ENCODE results near the gene GTF3C1. TPM values are rescaled to one million over a fixed set of nuclear protein-coding genes. Genes with fewer than 3 reads are reported as not detected.

Gene GTF3C1
- total and polyA plus RNA-seq, 2 of the 13 experiments (the other 11 are each of a cell fraction or from before 2014, with no cell fraction given): 29.2 to 72.7 TPM

- H3K9ac ChIP-seq (ENCODE audit: insufficient read depth, low read depth, low read length): no peak overlapping the region
- 96% methylated on average over 19 of the region's 19 CpGs for WGBS (ENCODE audit: low lambda C conversion rate)
- DNase-seq (ENCODE audit: low spot score) (no peak), FAIRE-seq (no peak), ATAC-seq (no peak)
- no peaks in the 10 kb centered on the region for H3K9me3 ChIP-seq (ENCODE audit: low read length)
- BruUV-seq (replicated peaks): no TSS peak
- in situ Hi-C loops (cut with HindIII; ENCODE audit: extremely low pct_ligation_motif_present, low pct_unique_long_range_greater_than_20kb): no loop called here
- intact Hi-C loops (cut with micrococcal nuclease; ENCODE audit: unreplicated experiment): no loop called here
- no peaks in the 10 kb centered on the region for H3K4me1 ChIP-seq (ENCODE audit: insufficient read depth, low read length)
- no peak overlapping the region for H3K4me3 ChIP-seq (replicated peaks in 1 of 3; ENCODE audit: insufficient read depth in 1 of 3, low read depth in 2 of 3, low read length in 3 of 3)
- H3K36me3 ChIP-seq (replicated peaks in 1 of 2; ENCODE audit: control insufficient read depth in 1 of 2, insufficient read depth in 2 of 2, low read length in 2 of 2): peaks cover 36 to 89% of the 10 kb centered on the region in 2 experiments
- no peaks in the 10 kb centered on the region for H3K27me3 ChIP-seq (ENCODE audit: control insufficient read depth in 1 of 2, insufficient read depth in 2 of 2, low read length in 2 of 2)
- no peak overlapping the region for H3K27ac ChIP-seq (ENCODE audit: extremely low read length, insufficient read depth, low read length)
- no peaks in the 10 kb centered on the region for H4K20me1 ChIP-seq (ENCODE audit: insufficient read depth, low read length)
- CTCF ChIA-PET (ENCODE audit: low intra/inter-chr PET ratio, low total read pairs): no interaction called here
- TF ChIP-seq TFDP1 (CRISPR knock-in tag; IDR thresholded peaks at IDR 0.05; ENCODE audit: borderline replicate concordance) (no peak), TFDP2 (CRISPR knock-in tag; IDR thresholded peaks at IDR 0.05) (no peak), RBAK (CRISPR knock-in tag; IDR thresholded peaks at IDR 0.05) (no peak), HIVEP1 (CRISPR knock-in tag; IDR thresholded peaks at IDR 0.05) (no peak), HDAC1 (CRISPR knock-in tag; IDR thresholded peaks at IDR 0.05) (no peak), ZC3H4 (CRISPR knock-in tag; IDR thresholded peaks at IDR 0.05; ENCODE audit: borderline replicate concordance) (no peak), POLR2AphosphoS2 (IDR thresholded peaks at IDR 0.05; ENCODE audit: low read depth, low read length) (no peak), ZNF121 (CRISPR knock-in tag; IDR thresholded peaks at IDR 0.05) (no peak), XBP1 (CRISPR knock-in tag; IDR thresholded peaks at IDR 0.05) (no peak), NFKBIZ (CRISPR knock-in tag; IDR thresholded peaks at IDR 0.05) (no peak), PHF21A (CRISPR knock-in tag; IDR thresholded peaks at IDR 0.05) (no peak), FOXK2 (IDR thresholded peaks at IDR 0.05) (no peak), FOXO4 (CRISPR knock-in tag; conservative IDR thresholded peaks at IDR 0.05) (no peak), THRA (CRISPR knock-in tag; IDR thresholded peaks at IDR 0.05; ENCODE audit: borderline replicate concordance) (no peak), ZNF10 (CRISPR knock-in tag; IDR thresholded peaks at IDR 0.05; ENCODE audit: borderline replicate concordance, low read depth) (no peak), NCOR1 (IDR thresholded peaks at IDR 0.05; ENCODE audit: borderline replicate concordance, low read length) (no peak), ZNF547 (CRISPR knock-in tag; IDR thresholded peaks at IDR 0.05) (no peak), ZNF251 (CRISPR knock-in tag; IDR thresholded peaks at IDR 0.05) (no peak), ATF3 (CRISPR knock-in tag; IDR thresholded peaks at IDR 0.05) (no peak), GZF1 (CRISPR knock-in tag; IDR thresholded peaks at IDR 0.05) (no peak)
- no peak overlapping the region for H2AFZ ChIP-seq (ENCODE audit: low read length)
- POLR2A ChIA-PET: interaction anchor here (1.5 kb wide), 1 partner anchor 18 kb away, joined by 5 read pairs; the partner anchor contains the start of genes GTF3C1 and KATNIP
- H3K79me2 ChIP-seq (ENCODE audit: insufficient read depth, low read length): no peaks in the 10 kb centered on the region
- no peak overlapping the region for H3K4me2 ChIP-seq (ENCODE audit: low read depth, low read length)
These were observed 17.6 kb downstream of the GTF3C1 start for GRCh38 chr16:27531826-27532800.

Data from HepG2 (cell line).